Measurements from ENCODE around the gene NFIB. TPM values are rescaled to one million over a fixed set of nuclear protein-coding genes. Genes with fewer than 3 reads are reported as not detected.

NFIB gene
- total RNA-seq, 2 donors from 2014 or later = 47.0 to 65.9 TPM

DNA sequence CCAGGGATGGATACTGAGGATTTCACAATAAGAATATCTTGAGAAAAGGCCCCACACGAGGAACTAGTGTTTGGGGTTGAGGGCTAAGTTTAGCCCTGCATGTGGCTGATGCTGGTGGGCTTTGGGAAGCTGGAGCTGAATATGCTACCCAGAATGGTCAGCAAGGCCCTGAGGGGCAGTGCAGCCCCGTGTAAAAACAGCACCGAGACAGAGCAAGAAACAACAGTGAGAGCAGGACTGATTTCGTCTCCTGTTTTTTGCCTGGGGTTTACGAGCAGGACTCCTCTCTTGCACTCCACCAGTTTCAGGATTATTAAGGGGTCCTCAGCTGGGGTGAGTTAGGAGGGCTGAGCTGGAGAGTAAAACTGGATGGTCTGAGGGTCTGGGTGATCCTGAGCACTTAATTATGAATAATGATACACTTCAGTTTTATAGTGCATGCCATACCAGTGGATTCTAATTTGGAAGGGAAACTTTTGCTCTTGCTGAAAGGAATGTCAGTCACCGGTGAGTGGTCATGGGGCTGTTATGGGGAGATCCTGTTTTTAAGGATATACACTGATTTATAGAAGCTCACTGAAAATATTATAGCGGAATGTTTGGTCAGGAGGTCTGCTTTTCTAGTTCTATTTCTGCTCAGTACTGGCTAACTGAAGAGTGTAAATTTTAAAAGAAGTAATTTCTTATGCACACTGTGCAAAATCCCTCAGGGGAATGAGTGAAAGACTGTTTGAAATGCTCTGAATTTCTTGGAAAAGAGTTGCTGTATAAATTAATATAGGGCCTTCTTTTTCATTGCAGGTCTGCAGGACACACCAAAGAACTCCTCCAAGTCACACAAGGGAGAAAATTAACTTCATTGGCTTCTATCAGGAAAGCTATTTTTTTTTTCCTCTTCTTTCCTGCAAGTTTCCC is 42.7 kb upstream of the NFIB start:
- no peaks in the 10 kb centered on the region for H3K36me3 ChIP-seq (replicated peaks in 1 of 2; ENCODE audit: insufficient read depth in 1 of 2, low read depth in 2 of 2)
- intact Hi-C loops (cut with DNase I) = no loop called here
- H3K27me3 ChIP-seq = no peaks in the 10 kb centered on the region
- no peaks in the 10 kb centered on the region for H3K4me1 ChIP-seq
- WGBS, 2 donors = 77 to 78% methylated on average over 7 of the region's 7 CpGs
- TF ChIP-seq, protein P1, sequence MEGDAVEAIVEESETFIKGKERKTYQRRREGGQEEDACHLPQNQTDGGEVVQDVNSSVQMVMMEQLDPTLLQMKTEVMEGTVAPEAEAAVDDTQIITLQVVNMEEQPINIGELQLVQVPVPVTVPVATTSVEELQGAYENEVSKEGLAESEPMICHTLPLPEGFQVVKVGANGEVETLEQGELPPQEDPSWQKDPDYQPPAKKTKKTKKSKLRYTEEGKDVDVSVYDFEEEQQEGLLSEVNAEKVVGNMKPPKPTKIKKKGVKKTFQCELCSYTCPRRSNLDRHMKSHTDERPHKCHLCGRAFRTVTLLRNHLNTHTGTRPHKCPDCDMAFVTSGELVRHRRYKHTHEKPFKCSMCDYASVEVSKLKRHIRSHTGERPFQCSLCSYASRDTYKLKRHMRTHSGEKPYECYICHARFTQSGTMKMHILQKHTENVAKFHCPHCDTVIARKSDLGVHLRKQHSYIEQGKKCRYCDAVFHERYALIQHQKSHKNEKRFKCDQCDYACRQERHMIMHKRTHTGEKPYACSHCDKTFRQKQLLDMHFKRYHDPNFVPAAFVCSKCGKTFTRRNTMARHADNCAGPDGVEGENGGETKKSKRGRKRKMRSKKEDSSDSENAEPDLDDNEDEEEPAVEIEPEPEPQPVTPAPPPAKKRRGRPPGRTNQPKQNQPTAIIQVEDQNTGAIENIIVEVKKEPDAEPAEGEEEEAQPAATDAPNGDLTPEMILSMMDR (IDR thresholded peaks at IDR 0.05) = no peak
- TF ChIP-seq POLR2A (IDR thresholded peaks at IDR 0.05) = no peak
- ATAC-seq (no peak), DNase-seq (no peak)
- no peak overlapping the region for H3K27ac ChIP-seq
- H3K4me3 ChIP-seq = no peak overlapping the region
- no peaks in the 10 kb centered on the region for H3K9me3 ChIP-seq

DNA sequence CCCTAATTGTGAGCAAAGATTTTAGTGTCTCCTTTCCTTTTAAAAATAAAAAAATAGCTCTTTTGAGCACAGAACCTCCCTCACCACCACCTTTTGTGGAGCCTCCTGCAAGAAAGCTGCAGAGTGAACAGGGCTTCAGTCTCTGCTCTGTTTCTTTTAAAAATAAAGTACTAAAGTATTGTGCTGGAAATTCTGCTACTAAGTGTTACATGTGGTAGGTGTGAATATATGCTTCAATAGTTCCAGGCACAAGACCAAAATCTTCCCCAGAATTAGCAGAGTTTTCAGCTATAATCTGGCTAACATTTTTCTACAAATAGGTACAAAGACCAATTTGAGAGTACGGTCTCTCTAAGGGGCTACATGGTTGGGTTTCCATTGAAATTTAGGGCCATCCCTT is 40.3 kb upstream of the NFIB start:
- no peak for ATAC-seq

DNA sequence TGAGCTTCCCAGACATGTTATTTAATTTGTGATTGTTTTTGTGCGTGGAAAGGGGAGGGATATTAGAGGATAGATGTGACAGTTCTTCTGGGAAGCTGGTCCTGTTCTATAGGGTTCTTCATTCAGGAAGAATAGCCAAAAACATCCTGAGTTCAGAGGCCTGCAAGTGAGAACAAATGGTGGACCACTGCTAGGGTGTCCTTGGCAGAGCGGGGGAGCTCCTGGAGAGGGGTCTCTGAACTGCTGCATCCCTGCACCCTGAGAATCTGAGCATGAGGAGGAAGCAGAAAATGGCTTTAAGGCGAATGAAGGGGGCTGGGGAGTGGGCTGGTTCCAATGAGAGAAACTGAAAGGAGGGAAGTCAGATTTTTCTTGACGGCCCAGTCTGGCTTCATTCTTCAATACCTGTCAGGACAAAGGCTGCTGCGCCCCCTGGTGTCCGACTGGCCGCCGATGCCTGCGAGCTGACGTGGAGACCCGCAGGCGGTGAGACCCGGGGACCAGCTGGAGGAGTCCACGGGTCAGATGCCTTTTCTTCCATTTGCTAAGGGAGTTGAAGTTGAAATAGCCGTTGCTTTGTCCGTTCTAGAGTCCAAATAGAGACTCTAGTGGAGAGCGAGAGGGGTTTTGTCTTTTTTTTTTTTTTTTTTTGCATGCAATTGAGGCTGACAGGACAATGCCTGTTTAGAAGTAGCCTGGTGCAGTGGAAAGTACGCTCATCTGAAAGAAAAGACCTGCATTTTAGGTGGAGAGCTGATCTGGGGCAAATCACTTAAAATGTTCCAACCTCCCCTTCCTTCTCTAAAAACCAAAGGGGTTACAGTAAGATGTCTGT is 39.5 kb upstream of the NFIB start:
- no peak overlapping the region for H3K4me3 ChIP-seq
- TF ChIP-seq, protein P1 (IDR thresholded peaks at IDR 0.05) = peak; percentile 86 to 97 (median 89)
- no peak for TF ChIP-seq POLR2A (IDR thresholded peaks at IDR 0.05)
- WGBS, 2 donors = 13% methylated on average over 18 of the region's 18 CpGs
- no peak overlapping the region for H3K27ac ChIP-seq
- intact Hi-C loops (cut with DNase I) = loop anchor here (5.0 kb wide), 1 partner anchor 926 kb away; no protein-coding TSS in a partner anchor
- DNase-seq = peak; percentile 91 to 97 (median 94)
- no peaks in the 10 kb centered on the region for H3K9me3 ChIP-seq
- peaks cover 16% of the 10 kb centered on the region for H3K4me1 ChIP-seq
- no peaks in the 10 kb centered on the region for H3K36me3 ChIP-seq (replicated peaks in 1 of 2; ENCODE audit: insufficient read depth in 1 of 2, low read depth in 2 of 2)
- peaks cover 0 to 15% of the 10 kb centered on the region in 2 donors for H3K27me3 ChIP-seq
- peak; percentile 86 for ATAC-seq

More for the DNA sequence above, 40.3 kb upstream of the NFIB start:
- peaks cover 8% of the 10 kb centered on the region for H3K4me1 ChIP-seq
- TF ChIP-seq, protein P1 (IDR thresholded peaks at IDR 0.05) = no peak
- no peak for TF ChIP-seq POLR2A (IDR thresholded peaks at IDR 0.05)
- DNase-seq = no peak
- no peaks in the 10 kb centered on the region for H3K36me3 ChIP-seq (replicated peaks in 1 of 2; ENCODE audit: insufficient read depth in 1 of 2, low read depth in 2 of 2)
- WGBS, 2 donors = 79 to 96% methylated on average over 1 of the region's 1 CpG
- intact Hi-C loops (cut with DNase I) = loop anchor here (5.0 kb wide), 1 partner anchor 927 kb away; no protein-coding TSS in a partner anchor
- H3K27ac ChIP-seq = no peak overlapping the region
- H3K27me3 ChIP-seq = peaks cover 0 to 12% of the 10 kb centered on the region in 2 donors
- no peaks in the 10 kb centered on the region for H3K9me3 ChIP-seq
- H3K4me3 ChIP-seq = no peak overlapping the region

DNA sequence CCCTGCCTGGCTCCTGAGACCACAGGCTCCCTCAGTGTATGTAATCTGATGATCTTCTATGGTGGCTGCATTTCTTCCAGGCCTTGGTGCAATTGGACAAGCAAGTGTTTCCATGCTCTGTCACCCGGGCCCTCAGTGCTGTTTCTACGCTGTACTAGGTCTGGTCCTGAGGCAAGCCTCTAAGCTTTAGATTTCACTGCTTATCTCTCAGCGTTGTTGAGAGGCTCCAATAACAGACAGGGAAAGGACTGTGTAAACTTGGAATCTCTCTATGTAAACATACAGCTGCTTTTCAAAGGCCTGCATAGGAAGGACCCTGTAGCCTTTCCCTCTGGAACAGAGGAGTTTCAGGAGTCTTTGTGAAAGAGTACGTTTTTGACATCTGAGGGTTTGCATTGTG is 38.6 kb upstream of the NFIB start:
- Histone ChIP-seq H3K9me3 (no peaks in the 10 kb centered on the region), H3K4me1 (peaks cover 25% of the 10 kb centered on the region), H3K36me3 (replicated peaks in 1 of 2; ENCODE audit: insufficient read depth in 1 of 2, low read depth in 2 of 2) (no peaks in the 10 kb centered on the region), H3K4me3 (no peak overlapping the region), H3K27me3 (peaks cover 0 to 16% of the 10 kb centered on the region in 2 donors), H3K27ac (no peak overlapping the region)
- intact Hi-C loops (cut with DNase I) = loop anchor here (5.0 kb wide), 1 partner anchor 925 kb away; no protein-coding TSS in a partner anchor
- no peak for TF ChIP-seq POLR2A (IDR thresholded peaks at IDR 0.05)
- TF ChIP-seq, protein P1 (IDR thresholded peaks at IDR 0.05) = no peak
- ATAC-seq (no peak), DNase-seq (no peak)
- WGBS, 2 donors = 73 to 86% methylated on average over 4 of the region's 4 CpGs

Data from body of pancreas (tissue), 4 donors.